GM13976 (cell line): ENCODE results near the gene HAND2.

Source experiments
- DNase-seq: peaks from one replicate; pipeline ENCODE4 v3.0.0; 2012; ENCODE audit warnings: low spot score
- CTCF ChIP-seq: IDR thresholded peaks from 2 replicates; pipeline ENCODE4 v1.5.1; 2012; ENCODE audit warnings: borderline replicate concordance, mild to moderate bottlenecking; ENCODE audit not compliant: insufficient read depth; ENCODE audit errors: extremely low read depth, missing control alignments, control extremely low read depth
- in situ Hi-C: fragments of 300-500 bp; cut with MboI; formaldehyde crosslinking; loops from one replicate; pipeline ENCODE4 v1.12.0; 2022; ENCODE audit warnings: low sequenced_read_pairs, mixed read lengths, inconsistent platforms; ENCODE audit not compliant: unreplicated experiment

Gene HAND2

GRCh38 chr4:173521467-173522159 lies 8.4 kb downstream of the HAND2 start:
- in situ Hi-C loops = no loop called here
- no peak for TF ChIP-seq CTCF
- peak; percentile 29 for DNase-seq

- TF ChIP-seq CTCF = no peak
- DNase-seq = peak; percentile 11
- in situ Hi-C loops = no loop called here
Observed at GRCh38 chr4:173520921-173521466, 9.0 kb downstream of the HAND2 start.

- no peak for DNase-seq
Observed at GRCh38 chr4:173519111-173520101, 10.6 kb downstream of the HAND2 start.

GRCh38 chr4:173518425-173519102 lies 11.5 kb downstream of the HAND2 start:
- no peak for TF ChIP-seq CTCF
- no peak for DNase-seq
- in situ Hi-C loops = no loop called here

More at GRCh38 chr4:173519111-173520101, 10.6 kb downstream of the HAND2 start:
- TF ChIP-seq CTCF = no peak
- in situ Hi-C loops = no loop called here

GRCh38 chr4:173517781-173518424 lies 12.1 kb downstream of the HAND2 start:
- no peak for TF ChIP-seq CTCF
- in situ Hi-C loops = no loop called here
- DNase-seq = no peak
